Panc1 (cell line): Measurements from ENCODE around the gene MAP3K14. TPM values are rescaled to one million over a fixed set of nuclear protein-coding genes. Genes with fewer than 3 reads are reported as not detected.

Source experiments
- ATAC-seq: fragments of 200-7000 bp; cut with Tn5 transposase; 2 replicates; pipeline ENCODE4 v1.9.1; 2020; ENCODE audit warnings: mild to moderate bottlenecking, moderate library complexity
- BruUV-seq: library from RNA; stranded (reverse); fragments of 400-500 nt; replicated peaks from 2 replicates; lab custom pipeline; 2021; lab: Mats Ljungman, UMichigan
- CTCF ChIA-PET: fragments of 300-600 bp; sonication (Branson Sonifier 250); formaldehyde crosslinking; loops from one replicate; lab custom pipeline; 2022; ENCODE audit warnings: antibody characterized with exemption; lab: Charles Lee
- POLR2A ChIA-PET: fragments of 300-600 bp; sonication (Branson Sonifier 250); formaldehyde crosslinking; loops from one replicate; lab custom pipeline; 2022; ENCODE audit warnings: antibody characterized with exemption; lab: Charles Lee
- DNase-seq: peaks from one replicate; pipeline ENCODE4 v3.0.0-alpha.2; 2010; ENCODE audit warnings: low read depth, low spot score
- H3K27ac ChIP-seq: 2 replicates; pipeline ENCODE4 v1.5.1; 2011; ENCODE audit warnings: mild to moderate bottlenecking, low read length, inconsistent platforms
- H3K27me3 ChIP-seq: fragments of 200-500 bp; sonication (Bioruptor generic); 2 replicates; pipeline ENCODE4 v1.6.0; 2014; ENCODE audit warnings: low read length, inconsistent platforms; ENCODE audit not compliant: control insufficient read depth, insufficient read depth
- H3K36me3 ChIP-seq: fragments of 200-500 bp; sonication (Bioruptor generic); 2 replicates; pipeline ENCODE4 v1.5.1; 2014; ENCODE audit warnings: inconsistent platforms, mild to moderate bottlenecking, low read length, moderate library complexity; ENCODE audit not compliant: control insufficient read depth, insufficient read depth
- H3K4me1 ChIP-seq: 2 replicates; pipeline ENCODE4 v1.5.1; 2011; ENCODE audit warnings: inconsistent platforms, mild to moderate bottlenecking, low read length, moderate library complexity; ENCODE audit not compliant: control insufficient read depth, insufficient read depth
- H3K4me3 ChIP-seq, 2 experiments: 2 replicates each; pipeline ENCODE4 v1.5.1; 2011 to 2012; ENCODE audit warnings: low read depth in 2 of 2, low read length in 2 of 2, mild to moderate bottlenecking in 2 of 2, inconsistent platforms in 1 of 2, moderate library complexity in 1 of 2
- H3K9me3 ChIP-seq: fragments of 200-500 bp; sonication (Bioruptor generic); 2 replicates; pipeline ENCODE4 v1.5.1; 2014; ENCODE audit warnings: low read depth, mild to moderate bottlenecking, inconsistent platforms, low read length, moderate library complexity; ENCODE audit not compliant: control insufficient read depth, insufficient read depth
- CTCF ChIP-seq: fragments of 450-650 bp; IDR thresholded peaks from 2 replicates; pipeline ENCODE4 v1.5.1; 2017; ENCODE audit warnings: mild to moderate bottlenecking
- POLR2AphosphoS5 ChIP-seq: IDR thresholded peaks from 2 replicates; pipeline ENCODE4 v1.6.1; 2012; ENCODE audit warnings: mild to moderate bottlenecking, low read depth, low read length, moderate library complexity
- REST ChIP-seq, 2 experiments: IDR thresholded peaks; 2 replicates each; pipeline ENCODE4 v1.6.1; 2011 to 2012; ENCODE audit warnings: low read depth in 2 of 2, control low read depth in 1 of 2, low read length in 1 of 2, mild to moderate bottlenecking in 1 of 2, moderate library complexity in 1 of 2; ENCODE audit not compliant: insufficient read depth in 1 of 2
- SIN3A ChIP-seq: IDR thresholded peaks from 2 replicates; pipeline ENCODE4 v1.6.1; 2012; ENCODE audit warnings: low read depth, mild to moderate bottlenecking, low read length, moderate library complexity, borderline replicate concordance; ENCODE audit not compliant: insufficient read depth
- TCF7L2 ChIP-seq: IDR thresholded peaks from 2 replicates; pipeline ENCODE4 v1.6.1; 2011; ENCODE audit warnings: mild to moderate bottlenecking, low read depth, low read length, inconsistent platforms
- in situ Hi-C: cut with HindIII; loops from 2 replicates; pipeline ENCODE4 v1.10.0; 2016; ENCODE audit warnings: low sequenced_read_pairs, low pct_unique_long_range_greater_than_20kb
- intact Hi-C: fragments of 100-400 bp; cut with micrococcal nuclease; formaldehyde crosslinking; loops from one replicate; pipeline ENCODE4 v1.10.0; 2022; ENCODE audit not compliant: unreplicated experiment
- total RNA-seq: library from RNA; stranded (reverse); gene quantifications from one replicate; pipeline ENCODE4 v1.2.1, GENCODE V29; 2021; ENCODE audit not compliant: unreplicated experiment

The MAP3K14 gene
- total RNA-seq, 1 experiment from 2014 or later: 80.8 TPM

GRCh38 chr17:45353043-45353442 lies 36.2 kb upstream of the MAP3K14 start:
- BruUV-seq: no TSS peak
- in situ Hi-C loops: no loop called here

GRCh38 chr17:45351831-45352230 lies 35.0 kb upstream of the MAP3K14 start:
- Histone ChIP-seq H3K27me3 (no peaks in the 10 kb centered on the region), H3K27ac (no peak overlapping the region), H3K4me1 (peaks cover 4% of the 10 kb centered on the region; the same call in 1 of the 2 replicates), H3K4me3 (no peak overlapping the region), H3K36me3 (no peaks in the 10 kb centered on the region), H3K9me3 (no peaks in the 10 kb centered on the region)
- in situ Hi-C loops: no loop called here
- ChIA-PET CTCF (no interaction called here), POLR2A (no interaction called here)
- no peak for ATAC-seq
- DNase-seq: no peak
- BruUV-seq: no TSS peak
- intact Hi-C loops: no loop called here
- no peak for TF ChIP-seq SIN3A
- no peak for TF ChIP-seq REST (IDR thresholded peaks at IDR 0.05; ENCODE audit: insufficient read depth in 1 of 2, low read depth in 2 of 2, low read length in 1 of 2)
- no peak for TF ChIP-seq TCF7L2
- TF ChIP-seq CTCF: no peak
- no peak for TF ChIP-seq POLR2AphosphoS5

More at GRCh38 chr17:45353043-45353442, 36.2 kb upstream of the MAP3K14 start:
- no peak overlapping the region for H3K4me3 ChIP-seq
- peak overlapping the region; percentile 56; the same call in 1 of the 2 replicates for H3K27ac ChIP-seq
- H3K27me3 ChIP-seq: no peaks in the 10 kb centered on the region
- ChIA-PET CTCF (no interaction called here), POLR2A (no interaction called here)
- H3K9me3 ChIP-seq: no peaks in the 10 kb centered on the region
- ATAC-seq: no peak
- no peak for DNase-seq
- intact Hi-C loops: no loop called here
- no peaks in the 10 kb centered on the region for H3K36me3 ChIP-seq
- H3K4me1 ChIP-seq: peaks cover 4% of the 10 kb centered on the region; the same call in 1 of the 2 replicates
- TF ChIP-seq CTCF (no peak), REST (IDR thresholded peaks at IDR 0.05; ENCODE audit: insufficient read depth in 1 of 2, low read depth in 2 of 2, low read length in 1 of 2) (no peak), POLR2AphosphoS5 (no peak)
